Tibial nerve (tissue), 4 donors: ENCODE data around the gene RETREG1.

Source experiments
- EP300 ChIP-seq, 2 donors: sonication (generic); formaldehyde crosslinking; IDR thresholded peaks; one replicate each; pipeline ENCODE4 v1.6.1; 2017; ENCODE audit warnings: antibody characterized with exemption in 2 of 2, mild to moderate bottlenecking in 1 of 2
- POLR2A ChIP-seq, 2 donors: fragments of 450-650 bp; IDR thresholded peaks; one replicate each; pipeline ENCODE4 v1.6.1; 2017; ENCODE audit warnings: antibody characterized with exemption in 2 of 2, mild to moderate bottlenecking in 2 of 2, moderate library complexity in 2 of 2
- TF ChIP-seq, protein P1 (sequence below), 5 experiments: fragments of 200-600 bp in 3 of 5; fragments of 450-650 bp in 2 of 5; sonication (generic) in 3 of 5; IDR thresholded peaks; one replicate each; pipeline ENCODE4 v1.5.1; 2016 to 2019; ENCODE audit warnings: antibody characterized with exemption in 5 of 5, mild to moderate bottlenecking in 3 of 5, moderate library complexity in 2 of 5

DNA sequence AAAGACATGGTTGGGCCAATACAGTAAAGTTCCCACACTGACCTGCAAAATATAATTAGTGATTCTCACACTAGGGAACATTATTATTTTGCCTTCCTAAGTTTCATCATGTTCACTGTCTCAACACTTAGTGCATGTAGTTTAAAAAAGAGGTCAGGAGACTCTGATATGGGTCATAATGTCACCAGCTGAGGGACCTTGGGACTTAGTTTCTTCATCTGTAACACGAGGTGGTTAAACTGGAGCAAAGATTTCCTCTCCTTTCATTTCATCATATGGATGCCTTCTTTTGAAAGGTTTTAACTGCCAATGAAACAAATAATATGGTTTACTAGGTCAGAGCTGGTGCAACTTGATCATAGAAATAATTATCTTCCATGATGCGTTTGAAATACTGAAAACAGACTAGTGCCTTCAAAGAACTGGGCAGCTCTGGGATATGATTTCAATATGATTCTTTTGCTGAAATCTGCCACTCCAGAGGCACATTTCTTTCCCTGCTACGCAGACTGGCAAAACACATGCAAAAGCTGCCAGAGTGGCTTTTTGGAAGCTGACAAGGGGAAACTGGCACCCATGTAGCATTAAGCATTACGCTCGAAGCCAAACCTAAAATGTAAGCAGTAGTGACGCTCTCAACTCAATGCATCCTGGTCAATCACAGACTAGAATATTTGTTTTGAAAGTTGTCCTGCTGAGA lies 20.8 kb downstream of the RETREG1 start:
- TF ChIP-seq, protein P1, sequence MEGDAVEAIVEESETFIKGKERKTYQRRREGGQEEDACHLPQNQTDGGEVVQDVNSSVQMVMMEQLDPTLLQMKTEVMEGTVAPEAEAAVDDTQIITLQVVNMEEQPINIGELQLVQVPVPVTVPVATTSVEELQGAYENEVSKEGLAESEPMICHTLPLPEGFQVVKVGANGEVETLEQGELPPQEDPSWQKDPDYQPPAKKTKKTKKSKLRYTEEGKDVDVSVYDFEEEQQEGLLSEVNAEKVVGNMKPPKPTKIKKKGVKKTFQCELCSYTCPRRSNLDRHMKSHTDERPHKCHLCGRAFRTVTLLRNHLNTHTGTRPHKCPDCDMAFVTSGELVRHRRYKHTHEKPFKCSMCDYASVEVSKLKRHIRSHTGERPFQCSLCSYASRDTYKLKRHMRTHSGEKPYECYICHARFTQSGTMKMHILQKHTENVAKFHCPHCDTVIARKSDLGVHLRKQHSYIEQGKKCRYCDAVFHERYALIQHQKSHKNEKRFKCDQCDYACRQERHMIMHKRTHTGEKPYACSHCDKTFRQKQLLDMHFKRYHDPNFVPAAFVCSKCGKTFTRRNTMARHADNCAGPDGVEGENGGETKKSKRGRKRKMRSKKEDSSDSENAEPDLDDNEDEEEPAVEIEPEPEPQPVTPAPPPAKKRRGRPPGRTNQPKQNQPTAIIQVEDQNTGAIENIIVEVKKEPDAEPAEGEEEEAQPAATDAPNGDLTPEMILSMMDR (IDR thresholded peaks at IDR 0.05), result no peak
- TF ChIP-seq POLR2A (IDR thresholded peaks at IDR 0.05), result no peak
- peak in 1 of 2 donors; percentile 5 for TF ChIP-seq EP300 (IDR thresholded peaks at IDR 0.05)
